ENCODE data around the gene SH3BGRL.

DNA sequence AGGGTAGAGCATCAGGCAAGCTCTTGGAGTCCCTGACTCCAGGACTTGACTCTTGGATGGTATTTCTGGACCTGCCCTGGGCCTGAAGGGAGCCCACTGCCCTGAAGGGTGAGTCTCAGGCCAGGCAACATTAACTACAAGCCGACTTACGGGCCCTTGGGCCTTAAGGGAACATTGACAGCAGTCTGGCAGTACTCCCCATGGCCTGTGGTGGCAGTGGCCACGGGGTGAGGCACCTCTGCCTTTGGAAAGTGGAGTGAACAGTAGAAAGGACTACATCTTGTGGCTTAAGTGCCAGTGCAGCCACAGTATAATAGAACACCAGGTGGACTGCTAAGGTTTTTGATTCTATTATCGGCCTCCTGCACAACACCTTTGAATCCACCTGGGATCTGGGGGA is 36.3 kb downstream of the SH3BGRL start:
- TF ChIP-seq, protein P1, sequence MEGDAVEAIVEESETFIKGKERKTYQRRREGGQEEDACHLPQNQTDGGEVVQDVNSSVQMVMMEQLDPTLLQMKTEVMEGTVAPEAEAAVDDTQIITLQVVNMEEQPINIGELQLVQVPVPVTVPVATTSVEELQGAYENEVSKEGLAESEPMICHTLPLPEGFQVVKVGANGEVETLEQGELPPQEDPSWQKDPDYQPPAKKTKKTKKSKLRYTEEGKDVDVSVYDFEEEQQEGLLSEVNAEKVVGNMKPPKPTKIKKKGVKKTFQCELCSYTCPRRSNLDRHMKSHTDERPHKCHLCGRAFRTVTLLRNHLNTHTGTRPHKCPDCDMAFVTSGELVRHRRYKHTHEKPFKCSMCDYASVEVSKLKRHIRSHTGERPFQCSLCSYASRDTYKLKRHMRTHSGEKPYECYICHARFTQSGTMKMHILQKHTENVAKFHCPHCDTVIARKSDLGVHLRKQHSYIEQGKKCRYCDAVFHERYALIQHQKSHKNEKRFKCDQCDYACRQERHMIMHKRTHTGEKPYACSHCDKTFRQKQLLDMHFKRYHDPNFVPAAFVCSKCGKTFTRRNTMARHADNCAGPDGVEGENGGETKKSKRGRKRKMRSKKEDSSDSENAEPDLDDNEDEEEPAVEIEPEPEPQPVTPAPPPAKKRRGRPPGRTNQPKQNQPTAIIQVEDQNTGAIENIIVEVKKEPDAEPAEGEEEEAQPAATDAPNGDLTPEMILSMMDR (IDR thresholded peaks at IDR 0.05), result no peak
- no peak for TF ChIP-seq POLR2A (IDR thresholded peaks at IDR 0.05)

Measured in uterus (tissue), 2 donors.